OCI-LY7 (cell line): ENCODE measurements around the gene RIT2. TPM values are rescaled to one million over a fixed set of nuclear protein-coding genes. Genes with fewer than 3 reads are reported as not detected.

Experiments used
- BruUV-seq: library from RNA; stranded (reverse); fragments of 400-500 nt; replicated peaks from 2 replicates; lab custom pipeline; 2021; lab: Mats Ljungman, UMichigan
- CTCF ChIA-PET: fragments of 300-600 bp; sonication (Branson Sonifier 250); formaldehyde crosslinking; loops from one replicate; lab custom pipeline; 2022; ENCODE audit warnings: antibody characterized with exemption; ENCODE audit not compliant: unreplicated experiment; lab: Charles Lee
- POLR2A ChIA-PET: fragments of 300-600 bp; sonication (Branson Sonifier 250); formaldehyde crosslinking; loops from one replicate; lab custom pipeline; 2022; ENCODE audit warnings: antibody characterized with exemption; lab: Charles Lee
- DNase-seq: peaks from one replicate; pipeline ENCODE4 v3.0.0-alpha.2; 2015; ENCODE audit warnings: low spot score
- H2AFZ ChIP-seq: fragments of 200-600 bp; sonication (generic), shearing (Covaris generic); 2 replicates; pipeline ENCODE4 v1.6.1; 2014; ENCODE audit warnings: mild to moderate bottlenecking, antibody characterized with exemption, low read length, moderate library complexity
- H3K27ac ChIP-seq: fragments of 200-600 bp; sonication (generic); 2 replicates; pipeline ENCODE4 v1.5.1; 2014; ENCODE audit warnings: mixed run types, low read depth, mild to moderate bottlenecking, moderate library complexity, low read length, inconsistent platforms; ENCODE audit not compliant: poor library complexity, severe bottlenecking
- H3K36me3 ChIP-seq: fragments of 200-600 bp; sonication (generic); 2 replicates; pipeline ENCODE4 v1.6.1; 2014; ENCODE audit warnings: mild to moderate bottlenecking, antibody characterized with exemption, low read length, moderate library complexity, mixed read lengths; ENCODE audit not compliant: insufficient read depth
- H3K4me1 ChIP-seq: fragments of 200-600 bp; sonication (generic); 2 replicates; pipeline ENCODE4 v1.5.1; 2014; ENCODE audit warnings: mild to moderate bottlenecking, low read length; ENCODE audit not compliant: insufficient read depth, poor library complexity, severe bottlenecking
- H3K4me2 ChIP-seq: fragments of 200-600 bp; sonication (generic); 2 replicates; pipeline ENCODE4 v1.6.1; 2014; ENCODE audit warnings: mild to moderate bottlenecking, low read length
- H3K4me3 ChIP-seq: fragments of 200-600 bp; sonication (generic); 2 replicates; pipeline ENCODE4 v1.5.1; 2014; ENCODE audit warnings: mild to moderate bottlenecking, low read depth, low read length; ENCODE audit not compliant: poor library complexity, severe bottlenecking
- H3K79me2 ChIP-seq: fragments of 200-600 bp; sonication (generic); 2 replicates; pipeline ENCODE4 v1.6.1; 2016; ENCODE audit warnings: low read depth, mild to moderate bottlenecking, low read length, moderate library complexity, mixed read lengths; ENCODE audit not compliant: insufficient read depth
- H3K9me2 ChIP-seq: fragments of 200-600 bp; sonication (generic); 2 replicates; pipeline ENCODE4 v1.6.1; 2016; ENCODE audit warnings: mild to moderate bottlenecking, low read length, mixed read lengths; ENCODE audit not compliant: insufficient read depth
- H3K9me3 ChIP-seq: fragments of 200-600 bp; sonication (generic); 2 replicates; pipeline ENCODE4 v1.6.1; 2014; ENCODE audit warnings: mild to moderate bottlenecking, mixed run types, low read length, mixed read lengths
- H4K20me1 ChIP-seq: fragments of 200-600 bp; sonication (generic); 2 replicates; pipeline ENCODE4 v1.6.1; 2014; ENCODE audit warnings: mild to moderate bottlenecking, antibody characterized with exemption, low read length, moderate library complexity, mixed read lengths; ENCODE audit not compliant: insufficient read depth
- CTCF ChIP-seq: fragments of 200-600 bp; sonication (generic); conservative IDR thresholded peaks from 2 replicates; pipeline ENCODE4 v1.5.1; 2014; ENCODE audit warnings: mild to moderate bottlenecking, antibody characterized with exemption, low read length, moderate library complexity, mixed read lengths
- EZH2phosphoT487 ChIP-seq: fragments of 200-600 bp; sonication (generic); IDR thresholded peaks from 2 replicates; pipeline ENCODE4 v1.6.1; 2018; ENCODE audit warnings: low read depth, borderline replicate concordance, mild to moderate bottlenecking, mixed run types, antibody characterized with exemption, low read length, moderate library complexity, mixed read lengths
- intact Hi-C: fragments of 100-400 bp; cut with micrococcal nuclease; formaldehyde crosslinking; loops from one replicate; pipeline ENCODE4 v1.10.0; 2022; ENCODE audit not compliant: unreplicated experiment
- total RNA-seq, 2 experiments: library from RNA; depleted of rRNA in 1 of 2; stranded (reverse); fragments of >200 nt in 1 of 2; shearing (Covaris generic) in 1 of 2; gene quantifications; 2 replicates each; pipeline ENCODE4 v1.2.3, GENCODE V29; 2014 to 2022

Gene RIT2
- total RNA-seq, 2 experiments from 2014 or later: not detected

DNA sequence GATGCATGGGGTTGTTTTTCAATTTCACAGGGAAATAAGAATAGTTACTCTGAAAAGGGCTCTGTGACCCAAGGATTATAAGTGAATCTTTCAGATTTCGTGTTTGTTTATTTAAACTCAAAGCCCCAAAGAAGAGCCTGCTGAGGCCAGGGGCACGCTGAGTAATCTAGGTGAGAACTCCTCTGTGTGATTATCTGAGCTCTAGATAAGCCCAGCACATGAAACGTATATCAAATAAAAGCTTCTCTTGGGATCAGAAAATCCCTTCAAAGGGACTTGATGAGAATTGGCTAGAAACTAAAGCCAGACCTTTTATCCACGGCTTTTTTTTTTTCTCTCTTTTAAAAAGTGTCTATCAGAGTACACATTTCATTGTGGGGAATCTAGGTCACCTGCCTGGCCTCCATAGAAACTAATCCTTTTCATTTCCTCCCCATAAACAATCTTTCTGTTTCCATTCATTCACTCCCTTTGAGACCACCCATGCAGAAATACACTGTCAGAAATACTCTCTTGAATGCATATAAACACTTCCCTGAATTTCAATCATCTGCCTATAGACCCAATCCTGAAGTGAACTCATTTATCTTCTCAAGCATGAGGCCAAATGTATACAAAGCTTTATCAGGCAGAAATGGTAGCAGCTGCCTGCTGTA lies 137.4 kb downstream of the RIT2 start:
- Histone ChIP-seq H3K36me3 (no peaks in the 10 kb centered on the region), H3K79me2 (no peaks in the 10 kb centered on the region), H3K27ac (no peak overlapping the region), H3K9me3 (no peaks in the 10 kb centered on the region), H4K20me1 (no peaks in the 10 kb centered on the region), H3K9me2 (no peaks in the 10 kb centered on the region), H3K4me1 (no peaks in the 10 kb centered on the region), H3K4me2 (no peak overlapping the region), H3K4me3 (no peak overlapping the region), H2AFZ (no peak overlapping the region)
- intact Hi-C loops: no loop called here
- CTCF ChIA-PET: no interaction called here
- POLR2A ChIA-PET: no interaction called here
- TF ChIP-seq CTCF (no peak), EZH2phosphoT487 (no peak)
- no TSS peak for BruUV-seq
- DNase-seq: no peak

- BruUV-seq: no TSS peak
- no peaks in the 10 kb centered on the region for H3K79me2 ChIP-seq
- intact Hi-C loops: no loop called here
- H3K4me1 ChIP-seq: no peaks in the 10 kb centered on the region
- no peak overlapping the region for H3K4me3 ChIP-seq
- TF ChIP-seq CTCF (no peak), EZH2phosphoT487 (no peak)
- no peaks in the 10 kb centered on the region for H3K36me3 ChIP-seq
- H3K27ac ChIP-seq: no peak overlapping the region
- H3K9me2 ChIP-seq: no peaks in the 10 kb centered on the region
- no peak overlapping the region for H2AFZ ChIP-seq
- DNase-seq: no peak
- POLR2A ChIA-PET: no interaction called here
- no peaks in the 10 kb centered on the region for H4K20me1 ChIP-seq
- no peaks in the 10 kb centered on the region for H3K9me3 ChIP-seq
- H3K4me2 ChIP-seq: no peak overlapping the region
- CTCF ChIA-PET: no interaction called here
Measured at GRCh38 chr18:42976869-42977590, 138.5 kb downstream of the RIT2 start.

- no peak for DNase-seq
- no peaks in the 10 kb centered on the region for H3K36me3 ChIP-seq
- no peaks in the 10 kb centered on the region for H3K9me2 ChIP-seq
- no peaks in the 10 kb centered on the region for H4K20me1 ChIP-seq
- no peak overlapping the region for H3K4me2 ChIP-seq
- POLR2A ChIA-PET: no interaction called here
- H3K4me1 ChIP-seq: no peaks in the 10 kb centered on the region
- TF ChIP-seq CTCF (no peak), EZH2phosphoT487 (no peak)
- CTCF ChIA-PET: no interaction called here
- H2AFZ ChIP-seq: no peak overlapping the region
- H3K79me2 ChIP-seq: no peaks in the 10 kb centered on the region
- BruUV-seq: no TSS peak
- H3K27ac ChIP-seq: no peak overlapping the region
- no peaks in the 10 kb centered on the region for H3K9me3 ChIP-seq
- intact Hi-C loops: no loop called here
- no peak overlapping the region for H3K4me3 ChIP-seq
Measured at GRCh38 chr18:42969366-42969765, 146.1 kb downstream of the RIT2 start.
